Activated naive CD8-positive, alpha-beta T cell (primary cell): ENCODE measurements around the gene AKAP6.
"Not testable (repeated sequence)": the region's sequence is repeated elsewhere in the genome, so short reads cannot be mapped to it uniquely, and the experiment has no call there.

Source experiments
- H3K27ac Mint-ChIP-seq: one replicate; pipeline ENCODE4 v1.8.0; 2021; ENCODE audit warnings: mixed read lengths
- H3K27me3 Mint-ChIP-seq: one replicate; pipeline ENCODE4 v1.8.0; 2021; ENCODE audit warnings: mixed read lengths
- H3K36me3 Mint-ChIP-seq: one replicate; pipeline ENCODE4 v1.8.0; 2021; ENCODE audit warnings: mixed read lengths
- H3K4me1 Mint-ChIP-seq: one replicate; pipeline ENCODE4 v1.8.0; 2021; ENCODE audit warnings: low read depth, mixed read lengths
- H3K4me3 Mint-ChIP-seq: one replicate; pipeline ENCODE4 v1.8.0; 2021; ENCODE audit warnings: mild to moderate bottlenecking, mixed read lengths
- H3K9me3 Mint-ChIP-seq: one replicate; pipeline ENCODE4 v1.8.0; 2021; ENCODE audit warnings: low read depth, mixed read lengths

Gene AKAP6

GRCh38 chr14:32756173-32756572 is 427.1 kb downstream of the AKAP6 start:
- Mint-ChIP-seq H3K4me1 (no peaks in the 10 kb centered on the region), H3K4me3 (no peak overlapping the region), H3K27me3 (no peaks in the 10 kb centered on the region), H3K27ac (no peak overlapping the region), H3K9me3 (peaks cover 20% of the 10 kb centered on the region), H3K36me3 (peaks cover 3% of the 10 kb centered on the region)

GRCh38 chr14:32756775-32757174 is 427.7 kb downstream of the AKAP6 start:
- Mint-ChIP-seq H3K4me3 (no peak overlapping the region), H3K27ac (no peak overlapping the region), H3K27me3 (no peaks in the 10 kb centered on the region), H3K4me1 (no peaks in the 10 kb centered on the region), H3K36me3 (peaks cover 3% of the 10 kb centered on the region), H3K9me3 (peaks cover 20% of the 10 kb centered on the region)

GRCh38 chr14:32757568-32757967 is 428.5 kb downstream of the AKAP6 start:
- Mint-ChIP-seq H3K4me3 (no peak overlapping the region), H3K27ac (no peak overlapping the region), H3K9me3 (peaks cover 20% of the 10 kb centered on the region), H3K36me3 (peaks cover 3% of the 10 kb centered on the region), H3K4me1 (no peaks in the 10 kb centered on the region), H3K27me3 (no peaks in the 10 kb centered on the region)

GRCh38 chr14:32761381-32761968 is 432.4 kb downstream of the AKAP6 start:
- H3K36me3 Mint-ChIP-seq = no peaks in the 10 kb centered on the region
- no peaks in the 10 kb centered on the region for H3K27me3 Mint-ChIP-seq
- no peaks in the 10 kb centered on the region for H3K4me1 Mint-ChIP-seq
- no peak overlapping the region for H3K27ac Mint-ChIP-seq
- H3K4me3 Mint-ChIP-seq = no peak overlapping the region
- no peaks in the 10 kb centered on the region for H3K9me3 Mint-ChIP-seq

GRCh38 chr14:32762886-32763285 is 433.8 kb downstream of the AKAP6 start:
- no peaks in the 10 kb centered on the region for H3K9me3 Mint-ChIP-seq
- no peak overlapping the region for H3K4me3 Mint-ChIP-seq
- H3K27ac Mint-ChIP-seq = no peak overlapping the region
- no peaks in the 10 kb centered on the region for H3K4me1 Mint-ChIP-seq
- no peaks in the 10 kb centered on the region for H3K27me3 Mint-ChIP-seq
- H3K36me3 Mint-ChIP-seq = no peaks in the 10 kb centered on the region

GRCh38 chr14:32763673-32764072 is 434.6 kb downstream of the AKAP6 start:
- Mint-ChIP-seq H3K4me1 (no peaks in the 10 kb centered on the region), H3K27ac (no peak overlapping the region), H3K27me3 (no peaks in the 10 kb centered on the region), H3K36me3 (no peaks in the 10 kb centered on the region), H3K9me3 (no peaks in the 10 kb centered on the region), H3K4me3 (no peak overlapping the region)

GRCh38 chr14:32764131-32764530 is 435.0 kb downstream of the AKAP6 start:
- Mint-ChIP-seq H3K4me1 (no peaks in the 10 kb centered on the region), H3K4me3 (no peak overlapping the region), H3K27me3 (no peaks in the 10 kb centered on the region), H3K36me3 (no peaks in the 10 kb centered on the region), H3K27ac (no peak overlapping the region), H3K9me3 (no peaks in the 10 kb centered on the region)

GRCh38 chr14:32770422-32770821 is 441.3 kb downstream of the AKAP6 start:
- Mint-ChIP-seq H3K9me3 (peaks cover 4% of the 10 kb centered on the region), H3K4me3 (no peak overlapping the region), H3K27ac (no peak overlapping the region), H3K4me1 (no peaks in the 10 kb centered on the region), H3K36me3 (peaks cover 13% of the 10 kb centered on the region), H3K27me3 (peaks cover 2% of the 10 kb centered on the region)

GRCh38 chr14:32774214-32774613 is 445.1 kb downstream of the AKAP6 start:
- Mint-ChIP-seq H3K27me3 (peaks cover 2% of the 10 kb centered on the region), H3K27ac (no peak overlapping the region), H3K4me3 (no peak overlapping the region), H3K9me3 (peaks cover 4% of the 10 kb centered on the region), H3K4me1 (no peaks in the 10 kb centered on the region), H3K36me3 (peaks cover 15% of the 10 kb centered on the region)

GRCh38 chr14:32779840-32780239 is 450.7 kb downstream of the AKAP6 start:
- no peak overlapping the region for H3K4me3 Mint-ChIP-seq

GRCh38 chr14:32784405-32784804 is 455.3 kb downstream of the AKAP6 start:
- peaks cover 4% of the 10 kb centered on the region for H3K36me3 Mint-ChIP-seq
- H3K27me3 Mint-ChIP-seq = no peaks in the 10 kb centered on the region
- no peaks in the 10 kb centered on the region for H3K9me3 Mint-ChIP-seq
- no peaks in the 10 kb centered on the region for H3K4me1 Mint-ChIP-seq
- no peak overlapping the region for H3K4me3 Mint-ChIP-seq
- H3K27ac Mint-ChIP-seq = no peak overlapping the region

More at GRCh38 chr14:32779840-32780239, 450.7 kb downstream of the AKAP6 start:
- peaks cover 5% of the 10 kb centered on the region for H3K36me3 Mint-ChIP-seq
- H3K27ac Mint-ChIP-seq = no peak overlapping the region
- H3K9me3 Mint-ChIP-seq = peaks cover 3% of the 10 kb centered on the region
- no peaks in the 10 kb centered on the region for H3K4me1 Mint-ChIP-seq
- no peaks in the 10 kb centered on the region for H3K27me3 Mint-ChIP-seq

- no peak overlapping the region for H3K4me3 Mint-ChIP-seq
- H3K27me3 Mint-ChIP-seq = no peaks in the 10 kb centered on the region
- peaks cover 7% of the 10 kb centered on the region for H3K9me3 Mint-ChIP-seq
- no peak overlapping the region for H3K27ac Mint-ChIP-seq
- peaks cover 4% of the 10 kb centered on the region for H3K36me3 Mint-ChIP-seq
- H3K4me1 Mint-ChIP-seq = no peaks in the 10 kb centered on the region
Measured at GRCh38 chr14:32785585-32785984, 456.5 kb downstream of the AKAP6 start.

- Mint-ChIP-seq H3K4me1 (no peaks in the 10 kb centered on the region), H3K27ac (no peak overlapping the region), H3K36me3 (peaks cover 7% of the 10 kb centered on the region), H3K27me3 (no peaks in the 10 kb centered on the region), H3K4me3 (no peak overlapping the region), H3K9me3 (peaks cover 10% of the 10 kb centered on the region)
Measured at GRCh38 chr14:32786886-32787285, 457.8 kb downstream of the AKAP6 start.

GRCh38 chr14:32793033-32793432 is 463.9 kb downstream of the AKAP6 start:
- H3K9me3 Mint-ChIP-seq = peaks cover 20% of the 10 kb centered on the region
- H3K27ac Mint-ChIP-seq, H3K4me3 Mint-ChIP-seq, H3K27me3 Mint-ChIP-seq, H3K4me1 Mint-ChIP-seq: not testable (repeated sequence)
- peaks cover 10% of the 10 kb centered on the region for H3K36me3 Mint-ChIP-seq

- H3K4me1 Mint-ChIP-seq = no peaks in the 10 kb centered on the region
- peaks cover 37% of the 10 kb centered on the region for H3K9me3 Mint-ChIP-seq
- H3K27ac Mint-ChIP-seq = no peak overlapping the region
- no peaks in the 10 kb centered on the region for H3K27me3 Mint-ChIP-seq
- H3K36me3 Mint-ChIP-seq = peaks cover 16% of the 10 kb centered on the region
- H3K4me3 Mint-ChIP-seq = no peak overlapping the region
Measured at GRCh38 chr14:32800320-32800719, 471.2 kb downstream of the AKAP6 start.

- Mint-ChIP-seq H3K36me3 (peaks cover 16% of the 10 kb centered on the region), H3K27me3 (no peaks in the 10 kb centered on the region), H3K4me1 (no peaks in the 10 kb centered on the region), H3K9me3 (peaks cover 34% of the 10 kb centered on the region), H3K27ac (no peak overlapping the region), H3K4me3 (no peak overlapping the region)
Measured at GRCh38 chr14:32802295-32802694, 473.2 kb downstream of the AKAP6 start.
